ENCODE results near the gene PDS5B. TPM values are rescaled to one million over a fixed set of nuclear protein-coding genes. Genes with fewer than 3 reads are reported as not detected.
"Not testable (repeated sequence)": the region's sequence is repeated elsewhere in the genome, so short reads cannot be mapped to it uniquely, and the experiment has no call there.

The PDS5B gene
- total RNA-seq, 1 donor from 2014 or later: 55.9 TPM

- no peaks in the 10 kb centered on the region for H3K9me3 ChIP-seq (ENCODE audit: low read depth)
- H3K36me3 Mint-ChIP-seq: peaks cover 48% of the 10 kb centered on the region
- H3K27me3 Mint-ChIP-seq (ENCODE audit: insufficient read depth, low read depth): no peaks in the 10 kb centered on the region
- H3K4me2 ChIP-seq: peak overlapping the region; percentile 33
- no peak overlapping the region for H3K9ac ChIP-seq
- peaks cover 19% of the 10 kb centered on the region for H4K20me1 ChIP-seq (ENCODE audit: low read depth)
- peak; percentile 77 for DNase-seq (ENCODE audit: low spot score)
- H3K9me3 Mint-ChIP-seq: peaks cover 22% of the 10 kb centered on the region
- TF ChIP-seq EZH2 (IDR thresholded peaks at IDR 0.05) (no peak), EZH2phosphoT487 (IDR thresholded peaks at IDR 0.05) (no peak), CTCF (IDR thresholded peaks at IDR 0.05) (no peak)
- peaks cover 23% of the 10 kb centered on the region for H3K4me1 ChIP-seq
- peaks cover 6% of the 10 kb centered on the region for H3K4me1 Mint-ChIP-seq
- H3K27me3 ChIP-seq: no peaks in the 10 kb centered on the region
- peak overlapping the region; percentile 54 for H3K27ac ChIP-seq
- H3F3A ChIP-seq (ENCODE audit: low read depth): peaks cover 23% of the 10 kb centered on the region
- no peak overlapping the region for H3K4me3 Mint-ChIP-seq
- no peak overlapping the region for H3K4me3 ChIP-seq
- H3K79me2 ChIP-seq (ENCODE audit: low read depth): peaks cover 40% of the 10 kb centered on the region
- H3K36me3 ChIP-seq: no peaks in the 10 kb centered on the region
- no peak overlapping the region for H3K27ac Mint-ChIP-seq
- no peak overlapping the region for H2AFZ ChIP-seq (replicated peaks)
Measured at GRCh38 chr13:32728327-32728726, 142.1 kb downstream of the PDS5B start.

GRCh38 chr13:32729097-32729496, 142.8 kb downstream of the PDS5B start:
- DNase-seq (ENCODE audit: low spot score); H3K27ac Mint-ChIP-seq; H3K27me3 ChIP-seq: not testable (repeated sequence)

GRCh38 chr13:32731074-32731473, 144.8 kb downstream of the PDS5B start:
- no peak overlapping the region for H3K9ac ChIP-seq
- Mint-ChIP-seq H3K27me3 (ENCODE audit: insufficient read depth, low read depth) (no peaks in the 10 kb centered on the region), H3K4me3 (no peak overlapping the region), H3K4me1 (peaks cover 6% of the 10 kb centered on the region), H3K27ac (no peak overlapping the region), H3K36me3 (peaks cover 35% of the 10 kb centered on the region), H3K9me3 (peaks cover 19% of the 10 kb centered on the region)
- no peak overlapping the region for H2AFZ ChIP-seq (replicated peaks)
- no peaks in the 10 kb centered on the region for H3K27me3 ChIP-seq
- H3K27ac ChIP-seq: peak overlapping the region; percentile 60
- H3K4me3 ChIP-seq: no peak overlapping the region
- no peak for TF ChIP-seq CTCF (IDR thresholded peaks at IDR 0.05)
- TF ChIP-seq EZH2phosphoT487 (IDR thresholded peaks at IDR 0.05): no peak
- no peak for TF ChIP-seq EZH2 (IDR thresholded peaks at IDR 0.05)
- H3K4me2 ChIP-seq: no peak overlapping the region
- no peaks in the 10 kb centered on the region for H3K9me3 ChIP-seq (ENCODE audit: low read depth)
- peaks cover 19% of the 10 kb centered on the region for H4K20me1 ChIP-seq (ENCODE audit: low read depth)
- H3K36me3 ChIP-seq: no peaks in the 10 kb centered on the region
- no peak for DNase-seq (ENCODE audit: low spot score)
- peaks cover 23% of the 10 kb centered on the region for H3F3A ChIP-seq (ENCODE audit: low read depth)
- peaks cover 23% of the 10 kb centered on the region for H3K4me1 ChIP-seq
- peaks cover 35% of the 10 kb centered on the region for H3K79me2 ChIP-seq (ENCODE audit: low read depth)

More at GRCh38 chr13:32729097-32729496, 142.8 kb downstream of the PDS5B start:
- not testable (repeated sequence) for H3K36me3 ChIP-seq; H3K27ac ChIP-seq; H3K9me3 ChIP-seq (ENCODE audit: low read depth); H3K4me3 ChIP-seq; H3K4me2 ChIP-seq; H3K27me3 Mint-ChIP-seq (ENCODE audit: insufficient read depth, low read depth); H2AFZ ChIP-seq (replicated peaks); H3K4me3 Mint-ChIP-seq; H3K4me1 Mint-ChIP-seq; H3K9ac ChIP-seq
- peaks cover 23% of the 10 kb centered on the region for H3F3A ChIP-seq (ENCODE audit: low read depth)
- Mint-ChIP-seq H3K36me3 (peaks cover 44% of the 10 kb centered on the region), H3K9me3 (peaks cover 19% of the 10 kb centered on the region)
- peaks cover 40% of the 10 kb centered on the region for H3K79me2 ChIP-seq (ENCODE audit: low read depth)
- peaks cover 19% of the 10 kb centered on the region for H4K20me1 ChIP-seq (ENCODE audit: low read depth)
- H3K4me1 ChIP-seq: peaks cover 23% of the 10 kb centered on the region

- H3K4me1 ChIP-seq: peaks cover 23% of the 10 kb centered on the region
- DNase-seq (ENCODE audit: low spot score): no peak
- no peak overlapping the region for H3K27ac Mint-ChIP-seq
- no peak overlapping the region for H2AFZ ChIP-seq (replicated peaks)
- peaks cover 19% of the 10 kb centered on the region for H3K9me3 Mint-ChIP-seq
- peaks cover 32% of the 10 kb centered on the region for H3K36me3 Mint-ChIP-seq
- no peaks in the 10 kb centered on the region for H3K27me3 Mint-ChIP-seq (ENCODE audit: insufficient read depth, low read depth)
- no peak overlapping the region for H3K9ac ChIP-seq
- peaks cover 35% of the 10 kb centered on the region for H3K79me2 ChIP-seq (ENCODE audit: low read depth)
- no peaks in the 10 kb centered on the region for H3K9me3 ChIP-seq (ENCODE audit: low read depth)
- no peak overlapping the region for H3K4me3 ChIP-seq
- no peaks in the 10 kb centered on the region for H3K36me3 ChIP-seq
- TF ChIP-seq EZH2 (IDR thresholded peaks at IDR 0.05): no peak
- peaks cover 6% of the 10 kb centered on the region for H3K4me1 Mint-ChIP-seq
- no peak overlapping the region for H3K27ac ChIP-seq
- no peak overlapping the region for H3K4me3 Mint-ChIP-seq
- peaks cover 20% of the 10 kb centered on the region for H3F3A ChIP-seq (ENCODE audit: low read depth)
- no peak overlapping the region for H3K4me2 ChIP-seq
- H3K27me3 ChIP-seq: no peaks in the 10 kb centered on the region
- H4K20me1 ChIP-seq (ENCODE audit: low read depth): peaks cover 19% of the 10 kb centered on the region
Measured at GRCh38 chr13:32731576-32731975, 145.3 kb downstream of the PDS5B start.
